Sigmoid colon (tissue), 7 donors: ENCODE measurements around the gene NTN1. TPM values are rescaled to one million over a fixed set of nuclear protein-coding genes. Genes with fewer than 3 reads are reported as not detected.
"Not testable (repeated sequence)": the region's sequence is repeated elsewhere in the genome, so short reads cannot be mapped to it uniquely, and the experiment has no call there.

Experiments used
- DNase-seq: peaks from one replicate; pipeline ENCODE4 v3.0.0-alpha.2; 2019
- H3K27ac ChIP-seq, 4 donors: fragments of 200-600 bp; sonication (generic); one replicate each; pipeline ENCODE4 v1.5.1; 2016 to 2019; ENCODE audit warnings: mild to moderate bottlenecking in 1 of 4
- H3K27me3 ChIP-seq, 3 donors: fragments of 200-600 bp; sonication (generic); one replicate each; pipeline ENCODE4 v1.5.1; 2019; ENCODE audit warnings: mild to moderate bottlenecking in 1 of 3
- H3K36me3 ChIP-seq, 4 donors: fragments of 200-600 bp; sonication (generic); one replicate each; pipeline ENCODE4 v1.5.1; 2016 to 2019
- H3K4me1 ChIP-seq, 4 donors: fragments of 200-600 bp; sonication (generic); one replicate each; pipeline ENCODE4 v1.5.1; 2017 to 2019
- H3K4me3 ChIP-seq, 4 donors: fragments of 200-600 bp; sonication (generic); one replicate each; pipeline ENCODE4 v1.5.1; 2017 to 2019; ENCODE audit warnings: mild to moderate bottlenecking in 2 of 4, moderate library complexity in 1 of 4
- H3K9me3 ChIP-seq, 4 donors: fragments of 200-600 bp in 3 of 4; sonication (generic) in 3 of 4; one replicate each; pipeline versions ENCODE4 v1.5.1 to v1.6.1; 2013 to 2019
- EP300 ChIP-seq, 4 donors: sonication (generic); formaldehyde crosslinking; IDR thresholded peaks; one replicate each; pipeline ENCODE4 v1.6.1; 2017; ENCODE audit warnings: antibody characterized with exemption in 4 of 4
- POLR2A ChIP-seq, 2 donors: fragments of 450-650 bp; IDR thresholded peaks; one replicate each; pipeline ENCODE4 v1.6.1; 2016; ENCODE audit warnings: antibody characterized with exemption in 2 of 2, mild to moderate bottlenecking in 2 of 2, moderate library complexity in 2 of 2
- POLR2AphosphoS5 ChIP-seq, 4 donors: sonication (generic); formaldehyde crosslinking; IDR thresholded peaks; one replicate each; pipeline ENCODE4 v1.6.1; 2017; ENCODE audit warnings: antibody characterized with exemption in 4 of 4
- WGBS, 2 donors: extraction: QIAGEN DNeasy Blood & Tissue Kit; methylation state at CpG; one replicate each; pipeline ENCODE4 v1.1.7; 2013; 5-methylcytosine and 5-hydroxymethylcytosine counted together
- intact Hi-C: fragments of 100-400 bp; cut with DNase I; formaldehyde crosslinking; loops from one replicate; pipeline ENCODE4 v1.15.1; 2023
- polyA plus RNA-seq, 3 donors: library from polyadenylated mRNA; stranded (reverse); fragments of 200-250 nt; gene quantifications; one replicate each; pipeline ENCODE4 v1.2.3, GENCODE V29; 2013
- total RNA-seq, 4 donors: library from RNA; depleted of rRNA; stranded (reverse); fragments of >200 nt; gene quantifications; one replicate each; pipeline ENCODE4 v1.1.0, GENCODE V29; 2016
- TF ChIP-seq, protein P1 (sequence below), 4 experiments: fragments of 450-650 bp in 3 of 4; fragments of 200-600 bp in 1 of 4; IDR thresholded peaks; one replicate each; pipeline ENCODE4 v1.5.1; 2016 to 2019; ENCODE audit warnings: antibody characterized with exemption in 4 of 4, mild to moderate bottlenecking in 3 of 4, moderate library complexity in 2 of 4
- donor health status: healthy with polysubstance abuse.
- donor health status: Bipolar disorder and iron deficiency.
- donor health status: healthy.

NTN1 gene
- total and polyA plus RNA-seq, 7 donors, result 0.69 to 20.3 (median 10.5) TPM

DNA sequence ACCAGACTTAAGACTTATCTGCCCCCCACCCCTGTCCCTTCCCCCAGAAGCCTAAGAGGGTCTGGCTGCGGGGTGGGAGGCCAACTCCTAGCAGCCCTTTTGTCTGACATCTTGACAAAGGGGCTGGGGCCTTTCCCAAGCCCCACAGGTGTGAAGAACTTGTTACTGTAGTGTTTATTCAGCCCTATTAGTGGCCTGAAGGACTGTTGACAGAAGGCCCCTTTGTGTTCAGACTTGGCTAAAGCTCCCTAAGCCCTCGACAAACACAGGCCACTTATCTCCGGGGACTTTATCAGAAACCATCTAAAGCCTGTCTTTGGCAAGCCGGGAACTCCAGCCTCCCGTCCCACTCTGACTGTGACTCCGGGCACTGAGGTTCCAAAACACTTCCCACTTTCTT, 129.8 kb downstream of the NTN1 start:
- 73 to 84% methylated on average over 6 of the region's 6 CpGs for WGBS, 2 donors
- H3K36me3 ChIP-seq, result no peaks in the 10 kb centered on the region
- no peak overlapping the region for H3K4me3 ChIP-seq
- H3K9me3 ChIP-seq, result no peaks in the 10 kb centered on the region
- no peak for DNase-seq
- no peaks in the 10 kb centered on the region for H3K27me3 ChIP-seq
- intact Hi-C loops, result no loop called here
- H3K27ac ChIP-seq, result peak overlapping the region in 3 of 4 donors; percentile 25 to 56 (median 29)
- H3K4me1 ChIP-seq, result peaks cover 0 to 26% (median 7%) of the 10 kb centered on the region in 4 donors
- TF ChIP-seq POLR2AphosphoS5 (IDR thresholded peaks at IDR 0.05), result no peak

- DNase-seq, H3K9me3 ChIP-seq, H3K36me3 ChIP-seq, intact Hi-C loops, H3K27me3 ChIP-seq, H3K27ac ChIP-seq, H3K4me3 ChIP-seq: not testable (repeated sequence)
- peaks cover 0 to 26% (median 7%) of the 10 kb centered on the region in 4 donors for H3K4me1 ChIP-seq
- 95 to 97% methylated on average over 10 of the region's 10 CpGs for WGBS, 2 donors
Observed at GRCh38 chr17:9151740-9152139, 130.4 kb downstream of the NTN1 start.

DNA sequence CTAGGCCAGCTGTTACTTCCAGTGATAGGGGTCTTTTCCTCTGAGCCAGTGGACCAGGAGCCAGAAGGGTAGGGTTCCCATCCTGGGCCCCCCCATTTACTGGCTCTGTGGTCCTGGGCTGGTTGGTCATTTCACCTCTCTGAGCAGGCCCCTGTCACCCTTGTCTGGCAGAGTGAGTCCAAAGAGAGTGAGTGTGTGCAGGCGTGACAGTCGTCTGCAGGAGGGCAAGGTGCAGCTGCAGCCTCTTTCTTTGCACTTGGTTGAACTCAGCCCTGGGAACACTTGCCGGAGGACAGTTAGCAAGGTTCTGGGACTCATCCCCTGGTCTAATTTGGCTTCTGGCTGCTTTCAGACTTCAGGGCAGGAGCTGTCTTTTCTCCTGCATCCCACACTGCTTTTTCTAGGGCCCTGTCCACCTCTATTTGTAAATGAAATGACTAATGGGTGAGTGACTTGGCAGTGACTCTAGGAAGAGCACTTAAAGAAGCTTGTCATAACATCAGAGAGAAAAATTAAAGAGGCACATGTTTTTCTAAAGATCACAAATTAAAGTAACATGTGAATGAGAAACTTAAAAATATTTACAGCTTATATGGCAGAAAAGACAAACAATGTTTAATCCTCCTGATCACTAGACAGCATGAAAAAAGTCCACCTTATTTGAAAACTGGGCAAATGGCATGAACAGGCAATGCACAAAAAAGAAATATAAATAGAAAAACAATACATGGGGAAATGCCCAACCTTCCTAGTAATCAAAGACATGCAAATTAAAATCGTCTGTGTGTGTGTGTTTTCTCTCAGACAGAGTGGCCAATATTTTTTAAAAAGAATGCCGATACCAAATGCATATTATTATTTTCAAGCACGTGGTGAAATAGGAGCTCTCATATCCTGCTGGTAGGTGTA, 137.5 kb downstream of the NTN1 start:
- Histone ChIP-seq H3K36me3 (no peaks in the 10 kb centered on the region), H3K4me1 (peaks cover 0 to 17% (median 9%) of the 10 kb centered on the region in 4 donors), H3K4me3 (no peak overlapping the region), H3K9me3 (peaks cover 0 to 11% (median 6%) of the 10 kb centered on the region in 4 donors), H3K27me3 (no peaks in the 10 kb centered on the region), H3K27ac (peak overlapping the region in 3 of 4 donors; percentile 23 to 58 (median 32))
- TF ChIP-seq POLR2A (IDR thresholded peaks at IDR 0.05) (no peak), EP300 (IDR thresholded peaks at IDR 0.05) (peak in 2 of 4 donors; percentile 15 to 68), POLR2AphosphoS5 (IDR thresholded peaks at IDR 0.05) (peak; percentile 66 to 92 (median 88))
- TF ChIP-seq, protein P1, sequence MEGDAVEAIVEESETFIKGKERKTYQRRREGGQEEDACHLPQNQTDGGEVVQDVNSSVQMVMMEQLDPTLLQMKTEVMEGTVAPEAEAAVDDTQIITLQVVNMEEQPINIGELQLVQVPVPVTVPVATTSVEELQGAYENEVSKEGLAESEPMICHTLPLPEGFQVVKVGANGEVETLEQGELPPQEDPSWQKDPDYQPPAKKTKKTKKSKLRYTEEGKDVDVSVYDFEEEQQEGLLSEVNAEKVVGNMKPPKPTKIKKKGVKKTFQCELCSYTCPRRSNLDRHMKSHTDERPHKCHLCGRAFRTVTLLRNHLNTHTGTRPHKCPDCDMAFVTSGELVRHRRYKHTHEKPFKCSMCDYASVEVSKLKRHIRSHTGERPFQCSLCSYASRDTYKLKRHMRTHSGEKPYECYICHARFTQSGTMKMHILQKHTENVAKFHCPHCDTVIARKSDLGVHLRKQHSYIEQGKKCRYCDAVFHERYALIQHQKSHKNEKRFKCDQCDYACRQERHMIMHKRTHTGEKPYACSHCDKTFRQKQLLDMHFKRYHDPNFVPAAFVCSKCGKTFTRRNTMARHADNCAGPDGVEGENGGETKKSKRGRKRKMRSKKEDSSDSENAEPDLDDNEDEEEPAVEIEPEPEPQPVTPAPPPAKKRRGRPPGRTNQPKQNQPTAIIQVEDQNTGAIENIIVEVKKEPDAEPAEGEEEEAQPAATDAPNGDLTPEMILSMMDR (IDR thresholded peaks at IDR 0.05), result no peak
- intact Hi-C loops, result loop anchor here (5.0 kb wide), 1 partner anchor 156 kb away; no protein-coding TSS in a partner anchor
- DNase-seq, result peak; percentile 75
- 69 to 77% methylated on average over 6 of the region's 6 CpGs for WGBS, 2 donors

DNA sequence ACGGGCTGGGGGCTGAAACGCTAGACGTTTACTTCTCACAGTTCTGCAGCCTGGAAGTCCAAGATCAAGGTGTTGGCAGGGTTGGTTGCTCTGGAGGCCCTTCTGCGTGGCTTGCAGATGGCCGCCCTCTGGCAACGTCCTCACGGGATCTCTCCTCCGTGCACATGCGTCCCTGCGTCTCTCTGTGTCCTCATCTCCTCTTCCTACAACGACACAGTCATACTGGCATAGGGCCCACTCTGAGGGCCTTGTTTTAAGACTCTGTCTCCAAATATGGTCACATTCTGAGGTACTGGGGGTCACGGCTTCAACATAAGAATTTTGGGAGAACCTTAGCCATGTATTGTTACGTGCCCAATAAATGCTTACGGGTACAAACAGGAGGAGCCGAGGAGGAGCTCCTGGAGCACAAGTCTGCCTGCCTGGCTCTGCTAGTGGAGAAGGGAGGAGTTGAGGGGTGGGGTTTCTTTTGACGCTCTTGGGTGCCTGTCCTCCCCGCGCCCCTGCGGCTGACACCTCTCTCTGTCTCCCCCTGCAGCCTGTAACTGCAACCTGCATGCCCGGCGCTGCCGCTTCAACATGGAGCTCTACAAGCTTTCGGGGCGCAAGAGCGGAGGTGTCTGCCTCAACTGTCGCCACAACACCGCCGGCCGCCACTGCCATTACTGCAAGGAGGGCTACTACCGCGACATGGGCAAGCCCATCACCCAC, 141.1 kb downstream of the NTN1 start:
- H3K27ac ChIP-seq, result peak overlapping the region in 2 of 4 donors; percentile 18 to 36
- intact Hi-C loops, result no loop called here
- H3K4me1 ChIP-seq, result peaks cover 0 to 14% (median 9%) of the 10 kb centered on the region in 4 donors
- 91 to 92% methylated on average over 31 of the region's 31 CpGs for WGBS, 2 donors
- H3K27me3 ChIP-seq, result no peaks in the 10 kb centered on the region
- peaks cover 0 to 11% (median 6%) of the 10 kb centered on the region in 4 donors for H3K9me3 ChIP-seq
- no peak for TF ChIP-seq EP300 (IDR thresholded peaks at IDR 0.05)
- TF ChIP-seq POLR2AphosphoS5 (IDR thresholded peaks at IDR 0.05), result no peak
- no peak overlapping the region for H3K4me3 ChIP-seq
- no peaks in the 10 kb centered on the region for H3K36me3 ChIP-seq
- DNase-seq, result no peak

- Histone ChIP-seq H3K27me3 (no peaks in the 10 kb centered on the region), H3K9me3 (peaks cover 0 to 2% (median 0%) of the 10 kb centered on the region in 4 donors), H3K4me1 (no peaks in the 10 kb centered on the region), H3K36me3 (no peaks in the 10 kb centered on the region), H3K4me3 (no peak overlapping the region), H3K27ac (no peak overlapping the region)
- 85 to 91% methylated on average over 9 of the region's 9 CpGs for WGBS, 2 donors
- TF ChIP-seq, protein P1 (IDR thresholded peaks at IDR 0.05), result no peak
- no peak for TF ChIP-seq POLR2AphosphoS5 (IDR thresholded peaks at IDR 0.05)
- no peak for TF ChIP-seq EP300 (IDR thresholded peaks at IDR 0.05)
- TF ChIP-seq POLR2A (IDR thresholded peaks at IDR 0.05), result no peak
- intact Hi-C loops, result no loop called here
- DNase-seq, result no peak
Observed at GRCh38 chr17:9166788-9167187, 145.5 kb downstream of the NTN1 start.

- H3K27ac ChIP-seq, result no peak overlapping the region
- no peak overlapping the region for H3K4me3 ChIP-seq
- H3K36me3 ChIP-seq, result no peaks in the 10 kb centered on the region
- no peaks in the 10 kb centered on the region for H3K27me3 ChIP-seq
- H3K9me3 ChIP-seq, result no peaks in the 10 kb centered on the region
- 88 to 91% methylated on average over 6 of the region's 6 CpGs for WGBS, 2 donors
- H3K4me1 ChIP-seq, result no peaks in the 10 kb centered on the region
- intact Hi-C loops, result no loop called here
- no peak for DNase-seq
- TF ChIP-seq POLR2A (IDR thresholded peaks at IDR 0.05) (no peak), POLR2AphosphoS5 (IDR thresholded peaks at IDR 0.05) (no peak)
- TF ChIP-seq, protein P1 (IDR thresholded peaks at IDR 0.05), result no peak
Observed at GRCh38 chr17:9167379-9167778, 146.1 kb downstream of the NTN1 start.
